A673 (cell line): ENCODE results near the gene SAFB2. TPM values are rescaled to one million over a fixed set of nuclear protein-coding genes. Genes with fewer than 3 reads are reported as not detected.

Experiments used
- BruUV-seq: library from RNA; stranded (reverse); fragments of 400-500 nt; replicated peaks from 2 replicates; lab custom pipeline; 2021; lab: Mats Ljungman, UMichigan
- CTCF ChIA-PET: fragments of 300-600 bp; sonication (Branson Sonifier 250); formaldehyde crosslinking; loops from one replicate; lab custom pipeline; 2022; ENCODE audit warnings: antibody characterized with exemption; lab: Charles Lee
- POLR2A ChIA-PET: fragments of 300-600 bp; sonication (Branson Sonifier 250); formaldehyde crosslinking; loops from one replicate; lab custom pipeline; 2022; ENCODE audit warnings: antibody characterized with exemption; ENCODE audit not compliant: low non-redundant PET; lab: Charles Lee
- DNase-seq: peaks from one replicate; pipeline ENCODE4 v3.0.0-alpha.2; 2015; ENCODE audit warnings: low spot score
- H3K27ac ChIP-seq: fragments of 200-600 bp; sonication (generic); 2 replicates; pipeline ENCODE4 v1.5.1; 2016; ENCODE audit warnings: mixed run types, low read depth, mild to moderate bottlenecking, mixed read lengths, antibody characterized with exemption, low read length; ENCODE audit not compliant: poor library complexity, severe bottlenecking
- H3K27me3 ChIP-seq: fragments of 200-600 bp; sonication (generic); replicated peaks from 2 replicates; pipeline ENCODE4 v1.6.1; 2017; ENCODE audit warnings: mixed run types, low read depth, mild to moderate bottlenecking, mixed read lengths, antibody characterized with exemption, low read length; ENCODE audit not compliant: insufficient read depth, poor library complexity
- H3K36me3 ChIP-seq: fragments of 200-600 bp; sonication (generic); 2 replicates; pipeline ENCODE4 v1.6.1; 2016; ENCODE audit warnings: mixed run types, mild to moderate bottlenecking, mixed read lengths, antibody characterized with exemption, low read length; ENCODE audit not compliant: insufficient read depth, poor library complexity, severe bottlenecking
- H3K4me1 ChIP-seq: fragments of 200-600 bp; sonication (generic); 2 replicates; pipeline ENCODE4 v1.6.1; 2017; ENCODE audit warnings: mixed run types, mild to moderate bottlenecking, mixed read lengths, antibody characterized with exemption, low read length; ENCODE audit not compliant: insufficient read depth, poor library complexity, severe bottlenecking
- H3K4me3 ChIP-seq: fragments of 200-600 bp; sonication (generic); 2 replicates; pipeline ENCODE4 v1.5.1; 2016; ENCODE audit warnings: low read depth, mixed run types, mild to moderate bottlenecking, mixed read lengths, low read length; ENCODE audit not compliant: poor library complexity, severe bottlenecking
- H3K9me3 ChIP-seq: fragments of 200-600 bp; sonication (generic); 2 replicates; pipeline ENCODE4 v1.6.1; 2016; ENCODE audit warnings: mixed run types, low read depth, mild to moderate bottlenecking, mixed read lengths, antibody characterized with exemption, low read length; ENCODE audit not compliant: poor library complexity, severe bottlenecking
- EZH2 ChIP-seq: fragments of 200-600 bp; sonication (generic); IDR thresholded peaks from 2 replicates; pipeline ENCODE4 v1.6.1; 2017; ENCODE audit warnings: borderline replicate concordance, low read depth, mild to moderate bottlenecking, mixed read lengths, antibody characterized with exemption, low read length; ENCODE audit not compliant: poor library complexity, severe bottlenecking
- intact Hi-C: fragments of 100-400 bp; cut with micrococcal nuclease; formaldehyde crosslinking; loops from one replicate; pipeline ENCODE4 v1.10.0; 2022; ENCODE audit not compliant: unreplicated experiment
- total RNA-seq: library from RNA; stranded (reverse); gene quantifications from 2 replicates; pipeline ENCODE4 v1.2.3, GENCODE V29; 2021
- TF ChIP-seq, protein P1 (sequence below): fragments of 300-800, 200-600 bp; sonication (generic); conservative IDR thresholded peaks from 2 replicates; pipeline ENCODE4 v1.5.1; 2017; ENCODE audit warnings: low read depth, mild to moderate bottlenecking, antibody characterized with exemption, low read length, moderate library complexity, mixed read lengths

The SAFB2 gene
- total RNA-seq, 1 experiment from 2014 or later, result 153 TPM

DNA sequence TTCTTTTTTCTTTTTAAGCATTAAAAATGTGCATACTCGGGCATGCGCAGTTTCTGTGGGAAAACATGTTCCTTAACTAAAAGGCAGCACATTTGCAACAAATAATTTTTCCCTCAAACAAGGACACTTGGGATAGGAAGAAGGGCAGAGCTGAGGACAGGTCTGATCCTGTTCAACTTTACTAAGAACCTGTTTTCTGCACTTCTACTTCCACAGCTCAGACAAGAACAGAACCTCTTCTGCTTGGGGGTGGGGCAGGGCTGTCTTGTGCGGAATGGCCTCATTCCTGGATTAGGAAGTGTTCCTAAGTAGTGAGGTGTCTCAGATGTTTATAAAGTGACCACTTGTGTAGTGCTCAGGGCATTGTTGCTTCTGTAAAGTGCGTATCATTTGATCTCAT is 18.6 kb upstream of the SAFB2 start:
- Histone ChIP-seq H3K9me3 (no peaks in the 10 kb centered on the region), H3K4me3 (no peak overlapping the region), H3K36me3 (peaks cover 57% of the 10 kb centered on the region), H3K4me1 (no peaks in the 10 kb centered on the region), H3K27ac (no peak overlapping the region), H3K27me3 (no peaks in the 10 kb centered on the region)
- intact Hi-C loops, result no loop called here
- no TSS peak for BruUV-seq
- ChIA-PET CTCF (no interaction called here), POLR2A (no interaction called here)
- no peak for TF ChIP-seq EZH2
- TF ChIP-seq, protein P1, sequence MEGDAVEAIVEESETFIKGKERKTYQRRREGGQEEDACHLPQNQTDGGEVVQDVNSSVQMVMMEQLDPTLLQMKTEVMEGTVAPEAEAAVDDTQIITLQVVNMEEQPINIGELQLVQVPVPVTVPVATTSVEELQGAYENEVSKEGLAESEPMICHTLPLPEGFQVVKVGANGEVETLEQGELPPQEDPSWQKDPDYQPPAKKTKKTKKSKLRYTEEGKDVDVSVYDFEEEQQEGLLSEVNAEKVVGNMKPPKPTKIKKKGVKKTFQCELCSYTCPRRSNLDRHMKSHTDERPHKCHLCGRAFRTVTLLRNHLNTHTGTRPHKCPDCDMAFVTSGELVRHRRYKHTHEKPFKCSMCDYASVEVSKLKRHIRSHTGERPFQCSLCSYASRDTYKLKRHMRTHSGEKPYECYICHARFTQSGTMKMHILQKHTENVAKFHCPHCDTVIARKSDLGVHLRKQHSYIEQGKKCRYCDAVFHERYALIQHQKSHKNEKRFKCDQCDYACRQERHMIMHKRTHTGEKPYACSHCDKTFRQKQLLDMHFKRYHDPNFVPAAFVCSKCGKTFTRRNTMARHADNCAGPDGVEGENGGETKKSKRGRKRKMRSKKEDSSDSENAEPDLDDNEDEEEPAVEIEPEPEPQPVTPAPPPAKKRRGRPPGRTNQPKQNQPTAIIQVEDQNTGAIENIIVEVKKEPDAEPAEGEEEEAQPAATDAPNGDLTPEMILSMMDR, result no peak
- no peak for DNase-seq

DNA sequence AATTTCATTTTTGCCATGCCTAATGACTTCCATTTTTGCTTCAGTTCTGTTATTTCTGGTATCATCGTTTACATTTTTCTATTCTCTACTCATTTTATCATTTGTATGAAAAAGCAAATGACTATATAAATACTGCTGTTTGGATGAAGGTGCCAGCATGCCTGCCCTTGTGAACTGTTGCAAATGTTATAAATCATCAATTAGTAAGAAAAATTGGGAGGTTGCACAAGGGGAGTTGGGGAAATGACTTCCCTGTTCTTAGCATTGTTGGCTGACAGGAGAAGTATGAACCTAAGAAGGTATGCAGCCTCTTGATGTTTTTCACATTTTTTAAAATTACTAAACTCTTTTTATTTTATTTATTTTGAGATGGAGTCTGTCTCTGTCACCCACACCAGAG is 15.4 kb upstream of the SAFB2 start:
- peaks cover 28% of the 10 kb centered on the region for H3K36me3 ChIP-seq
- no peaks in the 10 kb centered on the region for H3K4me1 ChIP-seq
- H3K9me3 ChIP-seq, result no peaks in the 10 kb centered on the region
- H3K27ac ChIP-seq, result no peak overlapping the region
- no peak overlapping the region for H3K4me3 ChIP-seq
- H3K27me3 ChIP-seq, result no peaks in the 10 kb centered on the region
- no peak for TF ChIP-seq EZH2
- TF ChIP-seq, protein P1, result no peak
- DNase-seq, result no peak
- ChIA-PET POLR2A (no interaction called here), CTCF (no interaction called here)
- intact Hi-C loops, result no loop called here
- BruUV-seq, result no TSS peak

DNA sequence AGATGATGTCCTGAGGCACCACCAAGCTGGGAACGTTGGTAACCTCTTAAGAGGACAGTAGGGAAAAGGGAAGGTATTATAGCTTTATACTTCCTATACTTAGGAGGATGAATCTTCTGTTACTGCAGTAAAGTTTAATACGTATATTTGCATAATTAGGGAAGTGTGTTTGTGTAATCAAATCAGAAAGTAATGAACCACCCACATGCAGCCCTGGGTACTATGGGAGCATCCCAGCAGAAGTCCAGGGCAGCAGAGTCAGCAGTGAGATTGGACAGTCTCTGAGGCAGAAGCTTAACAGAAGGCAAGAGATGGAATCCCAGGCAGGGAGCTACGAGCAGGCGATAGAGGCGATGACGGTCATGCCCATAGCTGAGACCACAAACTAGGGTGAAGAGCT is 12.9 kb upstream of the SAFB2 start:
- intact Hi-C loops, result no loop called here
- BruUV-seq, result no TSS peak
- H3K27ac ChIP-seq, result no peak overlapping the region
- no peaks in the 10 kb centered on the region for H3K4me1 ChIP-seq
- ChIA-PET POLR2A (no interaction called here), CTCF (no interaction called here)
- TF ChIP-seq, protein P1, result no peak
- TF ChIP-seq EZH2, result no peak
- H3K9me3 ChIP-seq, result no peaks in the 10 kb centered on the region
- H3K36me3 ChIP-seq, result peaks cover 21% of the 10 kb centered on the region
- H3K27me3 ChIP-seq, result no peaks in the 10 kb centered on the region
- no peak for DNase-seq
- no peak overlapping the region for H3K4me3 ChIP-seq
